CD4-positive, alpha-beta T cell treated with Interleukin-4 for 1 hour (primary cell): Measurements from ENCODE around the gene SLCO1B1.

Experiments used
- DNase-seq, 2 donors: peaks; one replicate each; pipeline ENCODE4 v3.0.0-alpha.2; 2020 to 2022

The SLCO1B1 gene

DNA sequence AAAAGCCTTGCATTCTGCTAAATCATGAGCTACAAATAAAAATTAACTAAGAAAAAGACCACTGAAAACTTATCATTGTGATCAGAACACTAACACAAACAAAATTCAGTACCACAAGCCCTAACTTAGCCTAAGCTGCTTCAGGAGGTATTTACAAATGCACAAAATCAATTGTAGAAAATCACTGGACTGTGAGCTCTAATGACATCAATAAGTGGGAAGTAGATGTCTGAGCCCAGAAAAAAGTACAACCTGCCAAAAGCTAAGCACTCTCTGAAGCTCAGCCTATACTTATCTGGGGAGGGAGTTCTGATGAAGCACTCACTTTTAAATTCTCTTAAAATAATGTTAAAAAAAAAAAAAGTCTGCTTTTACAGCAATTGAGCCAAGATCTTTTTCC, 92.9 kb downstream of the SLCO1B1 start:
- DNase-seq: no peak

DNA sequence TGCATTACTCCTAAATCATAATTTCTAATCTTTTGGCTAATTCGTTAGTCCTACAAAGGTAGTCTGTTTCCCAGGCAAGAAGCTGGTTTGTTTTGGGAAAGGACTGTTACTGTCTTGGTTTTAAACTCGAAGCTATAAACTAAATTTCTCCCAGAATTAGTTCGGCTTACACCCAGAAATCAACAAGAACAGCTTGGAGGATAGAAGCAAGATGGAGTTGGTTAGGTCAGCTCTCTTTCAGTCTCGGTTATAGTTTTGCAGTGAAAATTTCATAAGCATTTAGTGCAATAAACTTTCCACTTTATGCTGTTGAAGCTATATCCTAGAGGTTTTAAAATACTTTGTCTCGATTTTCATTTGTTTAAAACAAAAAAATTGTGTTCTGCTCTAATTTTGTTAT, 103.4 kb downstream of the SLCO1B1 start:
- no peak for DNase-seq

DNA sequence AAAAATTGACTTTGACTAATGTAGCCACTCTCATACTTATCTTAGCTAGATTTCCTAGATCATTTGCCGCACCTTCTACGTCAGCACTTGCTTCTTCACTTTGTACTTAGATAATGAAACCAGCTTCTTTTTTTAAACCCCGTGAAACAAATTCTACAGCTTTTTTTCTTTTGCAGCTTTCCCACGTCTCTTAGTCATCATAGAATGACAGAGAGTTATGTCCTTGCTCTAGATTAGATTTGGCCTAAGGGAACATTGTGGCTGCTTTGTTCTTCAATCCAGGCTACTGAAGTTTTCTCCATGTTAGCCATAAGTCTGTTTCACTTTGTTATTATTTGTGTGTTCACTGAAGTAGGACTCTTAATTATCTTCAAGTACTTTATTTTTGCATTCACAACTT, 108.9 kb downstream of the SLCO1B1 start:
- no peak for DNase-seq

DNA sequence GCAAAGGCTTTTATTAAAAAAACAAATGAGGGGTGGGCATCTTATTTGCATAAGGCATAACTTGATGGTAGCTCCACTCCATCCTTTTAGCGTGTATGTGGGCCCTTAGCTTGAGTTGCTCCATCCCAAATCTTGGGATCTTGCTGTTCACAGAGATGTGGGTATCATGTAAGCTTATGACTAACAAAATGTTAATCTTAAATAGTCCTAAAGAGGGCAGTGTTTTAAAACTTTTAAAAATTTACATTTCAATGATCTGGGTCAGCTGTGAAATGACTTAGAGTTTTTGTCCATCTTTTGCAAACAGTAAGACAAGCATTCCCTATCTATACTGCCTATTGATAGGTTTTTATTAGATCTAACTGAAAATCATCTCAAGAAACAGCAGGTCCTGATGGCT, 117.7 kb downstream of the SLCO1B1 start:
- DNase-seq: peak in 1 of 2 donors; percentile 8

DNA sequence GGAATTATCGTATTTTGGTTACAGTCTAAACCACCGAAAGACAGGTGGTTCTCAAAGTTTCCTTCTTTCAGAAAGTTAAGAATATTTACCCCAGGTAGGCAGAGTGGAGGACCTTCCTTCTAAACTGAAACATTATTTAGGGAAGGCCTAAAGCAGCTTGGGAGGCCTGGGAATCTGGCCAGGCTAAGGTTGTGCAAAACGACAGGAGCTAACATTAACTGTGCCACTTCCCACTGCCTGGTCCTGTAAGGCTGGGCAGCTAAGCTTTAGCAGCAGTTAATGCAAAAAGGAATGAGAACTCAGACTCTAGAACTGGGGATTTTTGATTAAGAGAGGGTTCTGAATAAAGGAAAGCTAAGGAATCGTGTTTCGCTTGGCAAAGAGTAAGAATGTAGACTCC, 121.1 kb downstream of the SLCO1B1 start:
- DNase-seq: no peak

DNA sequence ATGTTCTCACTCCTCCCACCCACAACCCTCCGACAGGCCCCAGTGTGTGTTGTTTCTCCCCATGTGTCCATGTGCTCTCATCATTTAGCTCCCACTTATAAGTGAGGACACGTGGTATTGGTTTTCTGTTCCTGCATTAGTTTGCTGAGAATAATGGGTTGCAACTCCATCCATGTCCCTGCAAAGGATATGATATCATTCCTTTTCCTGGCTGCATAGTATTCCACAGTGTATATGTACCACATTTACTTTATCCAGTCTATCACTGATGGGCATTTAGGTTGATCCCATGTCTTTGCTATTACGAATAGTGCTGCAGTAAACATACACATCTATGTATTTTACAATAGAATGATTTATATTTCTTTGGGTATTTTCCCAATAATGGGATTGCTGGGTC, 126.2 kb downstream of the SLCO1B1 start:
- no peak for DNase-seq

DNA sequence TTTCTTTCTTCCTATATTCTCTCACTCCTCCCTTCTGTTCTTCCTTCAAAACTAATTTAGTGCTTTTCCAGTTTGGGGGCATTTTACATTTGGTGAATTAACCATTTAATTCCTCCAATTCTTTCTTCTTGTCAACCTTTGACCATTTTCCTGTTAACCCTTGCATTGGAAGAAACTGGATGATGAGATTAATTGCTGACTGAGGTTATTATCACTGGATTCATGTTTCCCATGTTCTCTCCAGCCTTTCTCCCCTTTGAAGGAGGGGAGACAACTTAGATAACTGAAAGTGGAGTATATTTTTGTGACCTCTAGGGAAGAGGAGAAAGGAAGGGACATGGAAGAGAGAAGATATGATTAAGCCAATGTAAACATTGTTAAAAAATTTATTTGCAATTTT, 133.2 kb downstream of the SLCO1B1 start:
- DNase-seq: no peak

DNA sequence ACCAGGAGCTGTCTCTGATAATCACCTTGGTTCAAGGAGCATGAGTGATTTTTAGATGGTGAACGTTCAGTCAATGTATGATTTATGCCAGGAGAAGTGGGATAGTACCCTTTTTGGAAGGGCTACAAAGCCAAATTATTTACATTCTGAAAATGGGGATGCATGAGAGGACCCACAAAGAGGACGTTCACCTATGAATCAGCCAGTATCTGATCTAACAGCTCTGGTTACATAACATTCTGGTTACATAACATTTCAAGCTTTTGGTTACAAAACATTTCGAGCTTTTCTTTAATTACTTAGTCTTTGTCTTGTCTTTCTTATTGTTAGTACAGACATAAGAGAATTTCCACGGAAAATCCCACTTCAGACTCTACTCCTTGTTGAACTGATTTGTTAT, 134.9 kb downstream of the SLCO1B1 start:
- no peak for DNase-seq

DNA sequence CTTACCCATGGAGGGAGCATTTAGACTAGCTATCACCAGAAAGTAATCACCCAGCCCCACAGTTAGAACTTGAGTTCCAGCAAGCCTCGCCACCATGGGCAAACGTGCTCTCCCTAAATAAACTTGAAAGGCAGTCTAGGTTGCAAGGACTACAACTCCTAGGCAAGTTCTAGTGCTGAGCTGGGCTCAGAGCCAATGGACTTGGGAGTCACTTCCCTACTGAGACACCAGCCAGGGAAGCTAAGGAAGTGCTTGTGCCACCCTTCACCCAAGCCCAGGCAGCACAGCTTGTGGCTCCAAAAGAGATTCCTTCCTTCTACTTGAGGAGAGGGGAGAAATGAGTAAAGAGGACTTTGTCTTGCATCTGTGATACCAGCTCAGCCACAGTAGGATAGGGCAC, 145.8 kb downstream of the SLCO1B1 start:
- no peak for DNase-seq
